ENCODE results near the gene BABAM2.

The BABAM2 gene

DNA sequence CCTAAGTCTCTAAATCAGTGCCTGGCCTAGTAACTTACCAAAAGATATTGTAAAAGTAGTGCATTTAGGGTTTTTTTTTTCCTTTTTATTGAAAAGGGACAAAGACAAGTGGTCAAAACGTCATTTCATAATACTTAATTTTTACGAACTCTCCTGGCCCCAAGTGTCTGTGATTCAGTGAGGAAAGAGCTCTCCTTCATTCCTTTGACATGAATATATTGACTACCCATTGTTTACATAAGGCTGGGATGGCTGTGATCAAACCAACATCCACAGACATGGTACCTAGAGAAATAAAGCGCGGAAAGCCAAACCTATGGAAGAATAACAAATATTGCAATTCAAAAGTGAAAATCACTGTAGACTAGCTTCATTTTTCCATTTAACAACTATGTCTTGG, 198.4 kb downstream of the BABAM2 start:
- TF ChIP-seq, protein P1, sequence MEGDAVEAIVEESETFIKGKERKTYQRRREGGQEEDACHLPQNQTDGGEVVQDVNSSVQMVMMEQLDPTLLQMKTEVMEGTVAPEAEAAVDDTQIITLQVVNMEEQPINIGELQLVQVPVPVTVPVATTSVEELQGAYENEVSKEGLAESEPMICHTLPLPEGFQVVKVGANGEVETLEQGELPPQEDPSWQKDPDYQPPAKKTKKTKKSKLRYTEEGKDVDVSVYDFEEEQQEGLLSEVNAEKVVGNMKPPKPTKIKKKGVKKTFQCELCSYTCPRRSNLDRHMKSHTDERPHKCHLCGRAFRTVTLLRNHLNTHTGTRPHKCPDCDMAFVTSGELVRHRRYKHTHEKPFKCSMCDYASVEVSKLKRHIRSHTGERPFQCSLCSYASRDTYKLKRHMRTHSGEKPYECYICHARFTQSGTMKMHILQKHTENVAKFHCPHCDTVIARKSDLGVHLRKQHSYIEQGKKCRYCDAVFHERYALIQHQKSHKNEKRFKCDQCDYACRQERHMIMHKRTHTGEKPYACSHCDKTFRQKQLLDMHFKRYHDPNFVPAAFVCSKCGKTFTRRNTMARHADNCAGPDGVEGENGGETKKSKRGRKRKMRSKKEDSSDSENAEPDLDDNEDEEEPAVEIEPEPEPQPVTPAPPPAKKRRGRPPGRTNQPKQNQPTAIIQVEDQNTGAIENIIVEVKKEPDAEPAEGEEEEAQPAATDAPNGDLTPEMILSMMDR (IDR thresholded peaks at IDR 0.05; ENCODE audit: low read depth, low read length): no peak
- H3K4me3 ChIP-seq (replicated peaks in 1 of 2; ENCODE audit: low read depth in 2 of 2, low read length in 2 of 2): no peak overlapping the region
- DNase-seq (ENCODE audit: low read depth in 2 of 2): peak in 1 of 2 donors; percentile 88

GRCh38 chr2:28089486-28089885, 199.0 kb downstream of the BABAM2 start:
- H3K4me3 ChIP-seq (replicated peaks in 1 of 2; ENCODE audit: low read depth in 2 of 2, low read length in 2 of 2): no peak overlapping the region
- TF ChIP-seq, protein P1 (IDR thresholded peaks at IDR 0.05; ENCODE audit: low read depth, low read length): no peak
- DNase-seq (ENCODE audit: low read depth in 2 of 2): peak in 1 of 2 donors; percentile 21

DNA sequence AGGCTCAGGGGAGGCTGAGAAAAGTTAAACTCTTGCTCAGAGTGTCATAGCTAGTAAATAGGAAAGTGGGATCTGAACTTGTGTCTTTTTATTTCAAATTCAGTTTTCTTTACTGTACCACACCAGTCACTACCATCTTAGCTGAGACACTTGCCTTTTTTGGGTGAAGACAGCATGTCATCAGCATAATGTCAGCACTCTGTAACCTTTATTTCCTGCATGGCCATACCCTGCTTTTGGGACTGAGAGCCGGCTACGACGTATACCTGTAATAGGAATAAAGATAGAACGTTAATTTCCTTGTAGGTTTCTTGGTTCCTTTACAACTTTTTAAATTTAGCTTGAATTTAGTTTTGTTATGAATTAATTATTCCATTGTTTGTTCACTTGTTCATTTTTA, 202.8 kb downstream of the BABAM2 start:
- TF ChIP-seq, protein P1 (IDR thresholded peaks at IDR 0.05; ENCODE audit: low read depth, low read length): no peak
- no peak overlapping the region for H3K4me3 ChIP-seq (replicated peaks in 1 of 2; ENCODE audit: low read depth in 2 of 2, low read length in 2 of 2)
- DNase-seq (ENCODE audit: low read depth in 2 of 2): no peak

- DNase-seq (ENCODE audit: low read depth in 2 of 2): no peak
- TF ChIP-seq, protein P1 (IDR thresholded peaks at IDR 0.05; ENCODE audit: low read depth, low read length): no peak
- no peak overlapping the region for H3K4me3 ChIP-seq (replicated peaks in 1 of 2; ENCODE audit: low read depth in 2 of 2, low read length in 2 of 2)
Observed at GRCh38 chr2:28093768-28094167, 203.2 kb downstream of the BABAM2 start.

DNA sequence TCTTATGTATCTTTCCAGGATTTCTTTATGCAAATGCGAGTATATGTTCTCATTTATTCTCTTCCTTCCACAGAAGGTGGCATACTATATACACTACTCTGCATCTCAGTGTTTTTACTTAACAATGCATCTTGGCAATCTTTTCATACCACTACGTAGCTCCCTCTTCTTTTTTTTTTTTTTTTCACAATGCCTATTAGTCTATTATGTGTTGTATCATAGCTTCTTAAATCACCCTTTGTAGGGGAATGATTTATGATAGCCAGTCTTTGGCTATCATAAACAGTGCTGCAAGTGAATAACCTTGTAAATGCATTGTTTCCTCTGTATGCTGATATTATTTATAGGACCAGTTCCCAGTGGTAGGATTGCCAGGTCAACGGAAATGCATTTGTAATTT, 204.2 kb downstream of the BABAM2 start:
- H3K4me3 ChIP-seq (replicated peaks in 1 of 2; ENCODE audit: low read depth in 2 of 2, low read length in 2 of 2): no peak overlapping the region
- DNase-seq (ENCODE audit: low read depth in 2 of 2): peak; percentile 10 to 16
- TF ChIP-seq, protein P1 (IDR thresholded peaks at IDR 0.05; ENCODE audit: low read depth, low read length): no peak

DNA sequence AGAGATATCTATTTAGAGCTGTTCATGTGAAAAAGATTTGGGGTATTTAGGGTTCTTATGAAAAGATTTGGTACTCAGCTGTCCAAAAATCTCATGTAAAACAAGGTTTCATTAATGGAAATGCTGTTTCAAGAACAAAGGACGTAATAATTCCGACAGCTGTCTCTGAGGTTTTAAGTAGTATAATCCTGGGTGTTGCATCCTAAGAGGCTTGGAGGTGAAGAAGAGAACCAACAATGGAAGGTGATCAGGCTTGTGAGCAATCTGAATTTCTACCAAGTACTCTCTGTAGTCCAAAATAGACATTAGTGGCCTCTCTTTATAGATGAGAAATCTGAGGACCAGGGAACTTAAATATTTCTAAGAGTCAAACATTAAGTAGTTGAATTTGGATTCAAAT, 205.1 kb downstream of the BABAM2 start:
- no peak overlapping the region for H3K4me3 ChIP-seq (replicated peaks in 1 of 2; ENCODE audit: low read depth in 2 of 2, low read length in 2 of 2)
- TF ChIP-seq, protein P1 (IDR thresholded peaks at IDR 0.05; ENCODE audit: low read depth, low read length): no peak
- DNase-seq (ENCODE audit: low read depth in 2 of 2): no peak

GRCh38 chr2:28096421-28096820, 205.9 kb downstream of the BABAM2 start:
- peak; percentile 38 to 59 for DNase-seq (ENCODE audit: low read depth in 2 of 2)
- TF ChIP-seq, protein P1 (IDR thresholded peaks at IDR 0.05; ENCODE audit: low read depth, low read length): no peak
- H3K4me3 ChIP-seq (replicated peaks in 1 of 2; ENCODE audit: low read depth in 2 of 2, low read length in 2 of 2): no peak overlapping the region

All from cardiac fibroblast (primary cell).